BE2C (cell line): Measurements from ENCODE around the gene NISCH.

Experiments used
- DNase-seq: peaks from one replicate; pipeline ENCODE4 v3.0.0-alpha.2; 2020
- H3K27me3 ChIP-seq: fragments of 250-450 bp; sonication (Bioruptor Pico); 2 replicates; pipeline ENCODE4 v1.5.1; 2020; ENCODE audit warnings: mild to moderate bottlenecking
- H3K36me3 ChIP-seq: fragments of 250-450 bp; sonication (Bioruptor Pico); 2 replicates; pipeline ENCODE4 v1.5.1; 2020; ENCODE audit warnings: mild to moderate bottlenecking
- H3K4me1 ChIP-seq: fragments of 250-450 bp; sonication (Bioruptor Pico); 2 replicates; pipeline ENCODE4 v1.5.1; 2020
- H3K4me3 ChIP-seq: 2 replicates; pipeline ENCODE4 v1.5.1; 2011; ENCODE audit warnings: low read depth, low read length
- H3K9me3 ChIP-seq: fragments of 250-450 bp; sonication (Bioruptor Pico); 2 replicates; pipeline ENCODE4 v1.5.1; 2020
- TF ChIP-seq, protein P1 (sequence below): IDR thresholded peaks from 2 replicates; pipeline ENCODE4 v1.5.1; 2012; ENCODE audit warnings: mild to moderate bottlenecking, low read depth, low read length

Gene NISCH

DNA sequence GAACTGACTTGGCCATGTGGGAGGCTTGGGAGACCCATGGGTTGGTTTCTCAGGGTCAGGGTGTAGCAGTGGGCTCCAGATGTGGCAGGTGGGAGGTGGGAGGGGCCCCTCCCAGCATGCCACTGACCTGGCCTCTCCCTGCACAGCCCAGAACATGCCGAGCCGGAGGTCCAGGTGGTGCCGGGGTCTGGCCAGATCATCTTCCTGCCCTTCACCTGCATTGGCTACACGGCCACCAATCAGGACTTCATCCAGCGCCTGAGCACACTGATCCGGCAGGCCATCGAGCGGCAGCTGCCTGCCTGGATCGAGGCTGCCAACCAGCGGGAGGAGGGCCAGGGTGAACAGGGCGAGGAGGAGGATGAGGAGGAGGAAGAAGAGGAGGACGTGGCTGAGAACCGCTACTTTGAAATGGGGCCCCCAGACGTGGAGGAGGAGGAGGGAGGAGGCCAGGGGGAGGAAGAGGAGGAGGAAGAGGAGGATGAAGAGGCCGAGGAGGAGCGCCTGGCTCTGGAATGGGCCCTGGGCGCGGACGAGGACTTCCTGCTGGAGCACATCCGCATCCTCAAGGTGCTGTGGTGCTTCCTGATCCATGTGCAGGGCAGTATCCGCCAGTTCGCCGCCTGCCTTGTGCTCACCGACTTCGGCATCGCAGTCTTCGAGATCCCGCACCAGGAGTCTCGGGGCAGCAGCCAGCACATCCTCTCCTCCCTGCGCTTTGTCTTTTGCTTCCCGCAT, 31.8 kb downstream of the NISCH start:
- no peaks in the 10 kb centered on the region for H3K4me1 ChIP-seq
- TF ChIP-seq, protein P1, sequence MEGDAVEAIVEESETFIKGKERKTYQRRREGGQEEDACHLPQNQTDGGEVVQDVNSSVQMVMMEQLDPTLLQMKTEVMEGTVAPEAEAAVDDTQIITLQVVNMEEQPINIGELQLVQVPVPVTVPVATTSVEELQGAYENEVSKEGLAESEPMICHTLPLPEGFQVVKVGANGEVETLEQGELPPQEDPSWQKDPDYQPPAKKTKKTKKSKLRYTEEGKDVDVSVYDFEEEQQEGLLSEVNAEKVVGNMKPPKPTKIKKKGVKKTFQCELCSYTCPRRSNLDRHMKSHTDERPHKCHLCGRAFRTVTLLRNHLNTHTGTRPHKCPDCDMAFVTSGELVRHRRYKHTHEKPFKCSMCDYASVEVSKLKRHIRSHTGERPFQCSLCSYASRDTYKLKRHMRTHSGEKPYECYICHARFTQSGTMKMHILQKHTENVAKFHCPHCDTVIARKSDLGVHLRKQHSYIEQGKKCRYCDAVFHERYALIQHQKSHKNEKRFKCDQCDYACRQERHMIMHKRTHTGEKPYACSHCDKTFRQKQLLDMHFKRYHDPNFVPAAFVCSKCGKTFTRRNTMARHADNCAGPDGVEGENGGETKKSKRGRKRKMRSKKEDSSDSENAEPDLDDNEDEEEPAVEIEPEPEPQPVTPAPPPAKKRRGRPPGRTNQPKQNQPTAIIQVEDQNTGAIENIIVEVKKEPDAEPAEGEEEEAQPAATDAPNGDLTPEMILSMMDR = no peak
- H3K36me3 ChIP-seq = peaks cover 3% of the 10 kb centered on the region; the same call in 1 of the 2 replicates

DNA sequence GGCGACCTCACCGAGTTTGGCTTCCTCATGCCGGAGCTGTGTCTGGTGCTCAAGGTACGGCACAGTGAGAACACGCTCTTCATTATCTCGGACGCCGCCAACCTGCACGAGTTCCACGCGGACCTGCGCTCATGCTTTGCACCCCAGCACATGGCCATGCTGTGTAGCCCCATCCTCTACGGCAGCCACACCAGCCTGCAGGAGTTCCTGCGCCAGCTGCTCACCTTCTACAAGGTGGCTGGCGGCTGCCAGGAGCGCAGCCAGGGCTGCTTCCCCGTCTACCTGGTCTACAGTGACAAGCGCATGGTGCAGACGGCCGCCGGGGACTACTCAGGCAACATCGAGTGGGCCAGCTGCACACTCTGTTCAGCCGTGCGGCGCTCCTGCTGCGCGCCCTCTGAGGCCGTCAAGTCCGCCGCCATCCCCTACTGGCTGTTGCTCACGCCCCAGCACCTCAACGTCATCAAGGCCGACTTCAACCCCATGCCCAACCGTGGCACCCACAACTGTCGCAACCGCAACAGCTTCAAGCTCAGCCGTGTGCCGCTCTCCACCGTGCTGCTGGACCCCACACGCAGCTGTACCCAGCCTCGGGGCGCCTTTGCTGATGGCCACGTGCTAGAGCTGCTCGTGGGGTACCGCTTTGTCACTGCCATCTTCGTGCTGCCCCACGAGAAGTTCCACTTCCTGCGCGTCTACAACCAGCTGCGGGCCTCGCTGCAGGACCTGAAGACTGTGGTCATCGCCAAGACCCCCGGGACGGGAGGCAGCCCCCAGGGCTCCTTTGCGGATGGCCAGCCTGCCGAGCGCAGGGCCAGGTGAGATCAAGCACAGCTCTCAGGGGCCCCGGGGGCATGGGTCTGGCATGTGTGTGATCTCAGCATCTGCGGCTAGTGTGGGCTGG, 32.6 kb downstream of the NISCH start:
- DNase-seq = no peak
- no peak overlapping the region for H3K4me3 ChIP-seq
- H3K9me3 ChIP-seq = no peaks in the 10 kb centered on the region
- peaks cover 3% of the 10 kb centered on the region; the same call in 1 of the 2 replicates for H3K36me3 ChIP-seq
- TF ChIP-seq, protein P1 = no peak
- no peaks in the 10 kb centered on the region for H3K27me3 ChIP-seq
- no peaks in the 10 kb centered on the region for H3K4me1 ChIP-seq

More for the DNA sequence above, 31.8 kb downstream of the NISCH start:
- Histone ChIP-seq H3K9me3 (no peaks in the 10 kb centered on the region), H3K4me3 (no peak overlapping the region), H3K27me3 (no peaks in the 10 kb centered on the region)
- DNase-seq = no peak

DNA sequence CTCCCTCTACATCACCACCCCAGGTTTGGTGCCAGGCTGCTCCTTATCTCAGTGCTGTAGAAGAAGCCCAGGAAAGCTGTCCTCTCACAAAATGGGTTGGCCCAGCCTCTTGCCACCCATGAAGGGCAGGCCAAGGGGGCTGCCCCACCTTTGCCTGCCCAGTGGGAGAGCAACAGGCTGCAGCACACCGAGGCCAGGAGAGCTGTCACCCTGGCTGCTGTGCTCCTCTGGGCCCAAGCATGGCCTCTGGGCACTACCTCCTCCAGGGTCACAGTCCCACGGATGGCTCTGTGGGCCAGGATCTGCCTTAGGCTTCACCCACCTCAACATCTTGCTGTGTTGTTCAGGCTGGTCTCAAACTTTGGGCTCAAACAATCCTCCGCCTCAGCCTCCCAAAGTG, 33.3 kb downstream of the NISCH start:
- Histone ChIP-seq H3K4me1 (no peaks in the 10 kb centered on the region), H3K4me3 (no peak overlapping the region), H3K27me3 (no peaks in the 10 kb centered on the region), H3K36me3 (peaks cover 3% of the 10 kb centered on the region; the same call in 1 of the 2 replicates), H3K9me3 (no peaks in the 10 kb centered on the region)
- no peak for DNase-seq
- TF ChIP-seq, protein P1 = no peak

DNA sequence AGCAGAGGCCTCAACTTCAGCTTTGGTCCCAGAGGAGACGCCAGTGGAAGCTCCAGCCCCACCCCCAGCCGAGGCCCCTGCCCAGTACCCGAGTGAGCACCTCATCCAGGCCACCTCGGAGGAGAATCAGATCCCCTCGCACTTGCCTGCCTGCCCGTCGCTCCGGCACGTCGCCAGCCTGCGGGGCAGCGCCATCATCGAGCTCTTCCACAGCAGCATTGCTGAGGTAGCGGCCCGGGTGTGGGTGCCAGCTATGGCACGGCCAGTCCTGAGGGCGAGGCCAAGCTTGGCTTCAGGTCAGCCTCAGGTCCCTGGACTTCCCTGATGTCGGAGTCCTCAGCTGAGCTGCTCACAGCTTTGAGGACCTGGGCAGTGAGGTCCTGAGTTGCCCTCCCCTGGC, 34.0 kb downstream of the NISCH start:
- Histone ChIP-seq H3K36me3 (peaks cover 3% of the 10 kb centered on the region; the same call in 1 of the 2 replicates), H3K4me3 (no peak overlapping the region), H3K9me3 (no peaks in the 10 kb centered on the region), H3K27me3 (no peaks in the 10 kb centered on the region), H3K4me1 (no peaks in the 10 kb centered on the region)
- TF ChIP-seq, protein P1 = no peak
- DNase-seq = no peak

DNA sequence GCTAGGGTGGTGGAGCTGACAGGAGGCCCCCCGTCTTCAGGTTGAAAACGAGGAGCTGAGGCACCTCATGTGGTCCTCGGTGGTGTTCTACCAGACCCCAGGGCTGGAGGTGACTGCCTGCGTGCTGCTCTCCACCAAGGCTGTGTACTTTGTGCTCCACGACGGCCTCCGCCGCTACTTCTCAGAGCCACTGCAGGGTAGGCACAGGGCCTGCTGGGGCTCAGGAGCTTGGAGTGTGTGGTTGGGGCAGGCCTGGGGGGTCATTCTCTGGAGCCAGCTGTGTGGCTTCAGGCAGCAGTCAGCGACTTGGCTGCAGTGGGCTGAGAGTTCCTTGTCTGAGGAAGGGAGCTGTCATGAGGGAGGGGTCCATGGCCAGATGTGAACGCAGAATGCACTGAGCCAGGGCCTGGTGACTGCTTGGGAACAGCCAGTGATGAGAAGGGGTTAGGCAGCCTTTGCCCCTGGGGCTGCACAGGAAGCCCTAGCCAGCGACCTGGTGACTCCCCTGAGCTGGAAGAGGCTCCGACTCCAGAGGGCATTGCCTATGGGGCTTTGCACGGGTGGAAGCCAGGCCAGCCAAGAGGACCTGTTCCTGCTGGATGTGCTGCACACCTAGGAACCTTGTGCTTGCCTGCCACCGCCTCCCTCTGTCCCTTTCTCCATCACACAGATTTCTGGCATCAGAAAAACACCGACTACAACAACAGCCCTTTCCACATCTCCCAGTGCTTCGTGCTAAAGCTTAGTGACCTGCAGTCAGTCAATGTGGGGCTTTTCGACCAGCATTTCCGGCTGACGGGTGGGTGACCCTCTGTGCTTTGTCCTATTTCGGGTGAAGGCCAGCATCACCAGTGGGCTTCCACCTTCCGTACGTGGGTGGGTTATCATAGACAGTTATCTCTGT, 34.9 kb downstream of the NISCH start:
- TF ChIP-seq, protein P1 = no peak
- Histone ChIP-seq H3K27me3 (no peaks in the 10 kb centered on the region), H3K9me3 (no peaks in the 10 kb centered on the region), H3K36me3 (peaks cover 3% of the 10 kb centered on the region; the same call in 1 of the 2 replicates), H3K4me3 (no peak overlapping the region), H3K4me1 (no peaks in the 10 kb centered on the region)
- DNase-seq = no peak
